Ishikawa (cell line): ENCODE data around the gene ARHGAP8.

Experiments
- EP300 ChIP-seq: IDR thresholded peaks from 2 replicates; pipeline ENCODE4 v1.6.1; 2012; ENCODE audit warnings: borderline replicate concordance
- ZBTB7A ChIP-seq: IDR thresholded peaks from 2 replicates; pipeline ENCODE4 v1.6.1; 2012; ENCODE audit warnings: low read depth

DNA sequence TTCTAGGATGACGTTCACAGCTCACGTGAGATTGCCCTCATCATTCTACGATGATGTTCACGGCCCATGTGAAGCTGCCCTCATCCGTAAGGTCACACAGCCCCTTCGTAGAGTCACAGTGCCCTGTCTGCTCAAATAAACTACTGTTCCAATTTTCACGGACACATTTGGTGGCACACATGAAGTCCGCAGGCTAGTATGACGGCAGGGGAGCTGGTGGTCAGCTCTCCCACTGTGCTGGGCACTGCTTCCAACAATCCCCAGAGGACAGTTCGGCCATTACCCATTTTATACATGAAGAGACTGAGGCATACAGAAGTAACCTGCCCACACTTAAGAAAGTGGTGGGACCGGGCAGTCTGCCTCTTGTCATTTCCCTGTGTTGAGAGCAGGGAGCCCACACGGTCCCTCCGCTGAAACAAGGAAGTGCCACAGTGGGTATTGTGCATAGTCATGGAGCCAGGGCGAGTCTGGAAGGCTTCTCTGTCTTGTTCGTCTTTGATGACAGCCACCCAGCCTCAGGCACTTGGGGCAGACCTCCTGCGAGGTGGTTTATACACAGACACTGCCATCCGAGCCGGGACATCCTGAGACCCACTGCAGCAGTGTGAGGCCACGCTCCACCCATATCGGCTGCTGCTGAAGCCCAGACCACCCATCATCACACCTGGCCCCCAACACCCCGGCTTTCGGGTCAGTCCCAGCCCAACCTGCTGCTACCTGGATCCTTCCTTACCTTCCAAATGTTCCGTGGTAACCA, 143.1 kb downstream of the ARHGAP8 start:
- no peak for TF ChIP-seq ZBTB7A
- TF ChIP-seq EP300: no peak
